ENCODE results near the gene RIPK4. TPM values are rescaled to one million over a fixed set of nuclear protein-coding genes. Genes with fewer than 3 reads are reported as not detected.

RIPK4 gene
- total RNA-seq, 4 donors from 2014 or later = 4.4 to 20.5 (median 10.6) TPM

DNA sequence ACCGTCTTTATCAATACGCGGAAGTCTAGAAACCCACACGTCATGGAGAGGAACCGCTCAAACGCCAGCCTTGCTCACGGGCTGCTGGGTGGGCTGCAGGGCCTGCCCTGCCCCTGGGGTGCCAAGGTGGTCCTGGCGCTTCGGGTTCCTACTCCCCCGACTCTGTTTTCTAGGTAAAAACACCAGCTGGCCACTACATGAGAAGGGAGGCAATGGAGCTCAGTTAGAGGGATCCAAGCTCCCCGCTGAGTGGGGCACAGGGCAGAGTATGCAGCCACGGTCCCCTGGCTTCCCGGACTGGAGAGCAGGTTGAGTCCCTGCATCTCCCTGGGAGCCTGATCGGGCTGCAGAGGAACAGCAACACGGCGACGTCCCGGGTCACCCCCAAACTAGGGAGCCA, 41.2 kb upstream of the RIPK4 start:
- Histone ChIP-seq H3K4me1 (peaks cover 0 to 5% (median 1%) of the 10 kb centered on the region in 4 donors), H3K9me3 (no peaks in the 10 kb centered on the region), H3K4me3 (no peak overlapping the region), H3K36me3 (peaks cover 0 to 5% (median 0%) of the 10 kb centered on the region in 4 donors), H3K27me3 (no peaks in the 10 kb centered on the region), H3K27ac (no peak overlapping the region)
- no peak for DNase-seq
- intact Hi-C loops (cut with DNase I; ENCODE audit: low total_unique reads) (no loop called here), in situ Hi-C loops (cut with MboI; ENCODE audit: low pct_ligation_motif_present in 1 of 4, low pct_unique_long_range_greater_than_20kb in 1 of 4, low sequenced_read_pairs in 3 of 4) (loop anchor here in 3 of 4 donors (25.0 kb wide), 2 partner anchors 104 to 304 kb away; no protein-coding TSS in a partner anchor)
- TF ChIP-seq EP300 (IDR thresholded peaks at IDR 0.05; ENCODE audit: low read depth) (no peak), POLR2A (IDR thresholded peaks at IDR 0.05) (no peak), POLR2AphosphoS5 (IDR thresholded peaks at IDR 0.05) (no peak)
- TF ChIP-seq, protein P1, sequence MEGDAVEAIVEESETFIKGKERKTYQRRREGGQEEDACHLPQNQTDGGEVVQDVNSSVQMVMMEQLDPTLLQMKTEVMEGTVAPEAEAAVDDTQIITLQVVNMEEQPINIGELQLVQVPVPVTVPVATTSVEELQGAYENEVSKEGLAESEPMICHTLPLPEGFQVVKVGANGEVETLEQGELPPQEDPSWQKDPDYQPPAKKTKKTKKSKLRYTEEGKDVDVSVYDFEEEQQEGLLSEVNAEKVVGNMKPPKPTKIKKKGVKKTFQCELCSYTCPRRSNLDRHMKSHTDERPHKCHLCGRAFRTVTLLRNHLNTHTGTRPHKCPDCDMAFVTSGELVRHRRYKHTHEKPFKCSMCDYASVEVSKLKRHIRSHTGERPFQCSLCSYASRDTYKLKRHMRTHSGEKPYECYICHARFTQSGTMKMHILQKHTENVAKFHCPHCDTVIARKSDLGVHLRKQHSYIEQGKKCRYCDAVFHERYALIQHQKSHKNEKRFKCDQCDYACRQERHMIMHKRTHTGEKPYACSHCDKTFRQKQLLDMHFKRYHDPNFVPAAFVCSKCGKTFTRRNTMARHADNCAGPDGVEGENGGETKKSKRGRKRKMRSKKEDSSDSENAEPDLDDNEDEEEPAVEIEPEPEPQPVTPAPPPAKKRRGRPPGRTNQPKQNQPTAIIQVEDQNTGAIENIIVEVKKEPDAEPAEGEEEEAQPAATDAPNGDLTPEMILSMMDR (IDR thresholded peaks at IDR 0.05) = no peak
- WGBS, 2 donors (ENCODE audit: low coverage in 1 of 2) = 93 to 97% methylated on average over 3 to 18 of the region's 18 CpGs

DNA sequence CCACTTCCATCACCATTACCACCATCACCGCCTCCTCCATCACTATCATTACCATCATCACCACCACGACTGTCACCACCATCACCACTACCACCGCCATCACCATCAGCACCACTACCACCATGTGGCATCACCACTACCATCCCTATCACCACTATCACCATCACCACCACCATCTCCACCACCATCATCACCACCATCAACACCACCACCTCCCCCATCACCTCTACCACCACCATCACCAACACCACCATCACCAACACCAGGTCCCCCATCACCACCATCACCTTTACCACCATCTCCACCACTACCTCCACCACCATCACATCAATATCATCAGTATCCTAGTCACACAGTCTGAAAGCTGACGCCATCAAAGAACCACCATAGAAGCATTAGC, 39.9 kb upstream of the RIPK4 start:
- TF ChIP-seq EP300 (IDR thresholded peaks at IDR 0.05; ENCODE audit: low read depth) (no peak), POLR2AphosphoS5 (IDR thresholded peaks at IDR 0.05) (no peak), POLR2A (IDR thresholded peaks at IDR 0.05) (no peak)
- TF ChIP-seq, protein P1 (IDR thresholded peaks at IDR 0.05) = no peak
- Histone ChIP-seq H3K27me3 (no peaks in the 10 kb centered on the region), H3K9me3 (no peaks in the 10 kb centered on the region), H3K4me1 (peaks cover 0 to 6% (median 3%) of the 10 kb centered on the region in 4 donors), H3K4me3 (no peak overlapping the region), H3K27ac (no peak overlapping the region), H3K36me3 (no peaks in the 10 kb centered on the region)
- intact Hi-C loops (cut with DNase I; ENCODE audit: low total_unique reads) (no loop called here), in situ Hi-C loops (cut with MboI; ENCODE audit: low pct_ligation_motif_present in 1 of 4, low pct_unique_long_range_greater_than_20kb in 1 of 4, low sequenced_read_pairs in 3 of 4) (loop anchor here in 3 of 4 donors (25.0 kb wide), 2 partner anchors 106 to 306 kb away; no protein-coding TSS in a partner anchor)
- no peak for DNase-seq
- 98 to 100% methylated on average over 2 to 4 of the region's 4 CpGs for WGBS, 2 donors (ENCODE audit: low coverage in 1 of 2)

DNA sequence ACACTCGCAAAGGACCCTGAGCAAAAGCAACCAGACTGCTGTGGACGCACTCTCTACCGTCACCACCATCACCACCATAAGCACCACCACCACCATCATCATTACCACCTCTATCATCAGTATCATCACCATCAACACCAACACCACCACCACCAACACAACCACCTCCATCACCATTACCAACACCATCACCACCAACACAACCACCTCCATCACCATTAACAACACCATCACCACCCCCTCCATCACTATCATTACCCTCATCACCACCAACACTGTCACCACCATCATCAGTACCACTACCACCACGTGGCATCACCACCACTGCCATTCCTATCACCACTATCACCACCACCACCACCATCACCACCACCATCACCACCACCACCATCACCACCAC, 38.8 kb upstream of the RIPK4 start:
- intact Hi-C loops (cut with DNase I; ENCODE audit: low total_unique reads) (no loop called here), in situ Hi-C loops (cut with MboI; ENCODE audit: low pct_ligation_motif_present in 1 of 4, low pct_unique_long_range_greater_than_20kb in 1 of 4, low sequenced_read_pairs in 3 of 4) (loop anchor here in 3 of 4 donors (25.0 kb wide), 2 partner anchors 107 to 307 kb away; no protein-coding TSS in a partner anchor)
- WGBS, 2 donors (ENCODE audit: low coverage in 1 of 2) = 96 to 100% methylated on average over 3 to 4 of the region's 4 CpGs

DNA sequence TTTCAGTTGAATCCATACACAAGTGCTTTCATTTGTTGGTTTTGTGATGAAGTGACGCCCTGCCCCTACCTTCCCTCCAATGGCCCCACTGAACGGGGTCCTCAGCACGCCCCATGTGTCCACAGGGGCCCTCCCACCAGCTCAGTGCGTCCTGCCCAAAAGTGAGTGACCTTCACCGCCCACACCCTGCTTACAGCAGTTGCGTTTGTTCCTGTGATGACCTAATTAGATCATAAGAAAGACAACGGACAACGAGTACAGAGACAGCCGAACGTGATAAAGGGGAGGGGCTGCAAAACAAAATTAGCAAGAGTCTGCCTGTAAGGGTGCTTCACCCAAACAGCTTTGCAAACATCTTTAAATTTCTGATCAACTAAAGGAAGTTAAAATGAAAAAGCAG, 38.2 kb upstream of the RIPK4 start:
- DNase-seq = no peak
- H3K27me3 ChIP-seq = no peaks in the 10 kb centered on the region
- in situ Hi-C loops (cut with MboI; ENCODE audit: low pct_ligation_motif_present in 1 of 4, low pct_unique_long_range_greater_than_20kb in 1 of 4, low sequenced_read_pairs in 3 of 4) = loop anchor here in 3 of 4 donors (25.0 kb wide), 2 partner anchors 107 to 307 kb away; no protein-coding TSS in a partner anchor
- WGBS, 2 donors (ENCODE audit: low coverage in 1 of 2) = 87 to 89% methylated on average over 3 to 10 of the region's 10 CpGs
- H3K36me3 ChIP-seq = no peaks in the 10 kb centered on the region
- TF ChIP-seq EP300 (IDR thresholded peaks at IDR 0.05; ENCODE audit: low read depth) (no peak), POLR2AphosphoS5 (IDR thresholded peaks at IDR 0.05) (no peak), POLR2A (IDR thresholded peaks at IDR 0.05) (no peak)
- TF ChIP-seq, protein P1 (IDR thresholded peaks at IDR 0.05) = no peak
- H3K9me3 ChIP-seq = no peaks in the 10 kb centered on the region
- intact Hi-C loops (cut with DNase I; ENCODE audit: low total_unique reads) = no loop called here
- H3K4me3 ChIP-seq = no peak overlapping the region
- peaks cover 0 to 6% (median 3%) of the 10 kb centered on the region in 4 donors for H3K4me1 ChIP-seq
- H3K27ac ChIP-seq = no peak overlapping the region

More for the DNA sequence above, 38.8 kb upstream of the RIPK4 start:
- no peaks in the 10 kb centered on the region for H3K36me3 ChIP-seq
- H3K9me3 ChIP-seq = no peaks in the 10 kb centered on the region
- H3K27ac ChIP-seq = no peak overlapping the region
- no peak for DNase-seq
- H3K27me3 ChIP-seq = no peaks in the 10 kb centered on the region
- TF ChIP-seq POLR2AphosphoS5 (IDR thresholded peaks at IDR 0.05) = no peak
- no peak overlapping the region for H3K4me3 ChIP-seq
- H3K4me1 ChIP-seq = peaks cover 0 to 6% (median 3%) of the 10 kb centered on the region in 4 donors

Data from transverse colon (tissue), 4 donors.